ENCODE measurements around the gene GPR107. TPM values are rescaled to one million over a fixed set of nuclear protein-coding genes. Genes with fewer than 3 reads are reported as not detected.
A peak's percentile ranks its signal among the peaks of the same experiment; 100 is the strongest.

GPR107 gene
- total and polyA plus RNA-seq, 7 donors = 3.6 to 34.1 (median 19.6) TPM

- no peaks in the 10 kb centered on the region for H3K9me3 ChIP-seq
- H3K4me3 ChIP-seq = no peak overlapping the region
- no peaks in the 10 kb centered on the region for H3K36me3 ChIP-seq
- peaks cover 0 to 85% (median 78%) of the 10 kb centered on the region in 4 donors for H3K4me1 ChIP-seq
- peak; percentile 84 for DNase-seq
- intact Hi-C loops (cut with DNase I) = no loop called here
- 69 to 82% methylated on average over 7 of the region's 7 CpGs for WGBS, 2 donors
- no peaks in the 10 kb centered on the region for H3K27me3 ChIP-seq
- TF ChIP-seq EP300 (IDR thresholded peaks at IDR 0.05) (no peak), POLR2A (IDR thresholded peaks at IDR 0.05) (no peak), POLR2AphosphoS5 (IDR thresholded peaks at IDR 0.05) (peak in 2 of 4 donors; percentile 27 to 30)
- TF ChIP-seq, protein P1, sequence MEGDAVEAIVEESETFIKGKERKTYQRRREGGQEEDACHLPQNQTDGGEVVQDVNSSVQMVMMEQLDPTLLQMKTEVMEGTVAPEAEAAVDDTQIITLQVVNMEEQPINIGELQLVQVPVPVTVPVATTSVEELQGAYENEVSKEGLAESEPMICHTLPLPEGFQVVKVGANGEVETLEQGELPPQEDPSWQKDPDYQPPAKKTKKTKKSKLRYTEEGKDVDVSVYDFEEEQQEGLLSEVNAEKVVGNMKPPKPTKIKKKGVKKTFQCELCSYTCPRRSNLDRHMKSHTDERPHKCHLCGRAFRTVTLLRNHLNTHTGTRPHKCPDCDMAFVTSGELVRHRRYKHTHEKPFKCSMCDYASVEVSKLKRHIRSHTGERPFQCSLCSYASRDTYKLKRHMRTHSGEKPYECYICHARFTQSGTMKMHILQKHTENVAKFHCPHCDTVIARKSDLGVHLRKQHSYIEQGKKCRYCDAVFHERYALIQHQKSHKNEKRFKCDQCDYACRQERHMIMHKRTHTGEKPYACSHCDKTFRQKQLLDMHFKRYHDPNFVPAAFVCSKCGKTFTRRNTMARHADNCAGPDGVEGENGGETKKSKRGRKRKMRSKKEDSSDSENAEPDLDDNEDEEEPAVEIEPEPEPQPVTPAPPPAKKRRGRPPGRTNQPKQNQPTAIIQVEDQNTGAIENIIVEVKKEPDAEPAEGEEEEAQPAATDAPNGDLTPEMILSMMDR (IDR thresholded peaks at IDR 0.05) = no peak
- H3K27ac ChIP-seq = peak overlapping the region; percentile 75 to 99 (median 92)
Measured at GRCh38 chr9:130023144-130023787, 30.4 kb upstream of the GPR107 start.

- Histone ChIP-seq H3K36me3 (no peaks in the 10 kb centered on the region), H3K4me1 (peaks cover 0 to 91% (median 85%) of the 10 kb centered on the region in 4 donors), H3K27ac (peak overlapping the region; percentile 75 to 99 (median 92)), H3K9me3 (no peaks in the 10 kb centered on the region), H3K4me3 (no peak overlapping the region), H3K27me3 (no peaks in the 10 kb centered on the region)
- TF ChIP-seq POLR2AphosphoS5 (IDR thresholded peaks at IDR 0.05) (no peak), EP300 (IDR thresholded peaks at IDR 0.05) (no peak), POLR2A (IDR thresholded peaks at IDR 0.05) (no peak)
- TF ChIP-seq, protein P1 (IDR thresholded peaks at IDR 0.05) = no peak
- intact Hi-C loops (cut with DNase I) = no loop called here
- WGBS, 2 donors = 76 to 87% methylated on average over 3 of the region's 3 CpGs
- DNase-seq = no peak
Measured at GRCh38 chr9:130023994-130024596, 29.6 kb upstream of the GPR107 start.

GRCh38 chr9:130024597-130024994, 29.1 kb upstream of the GPR107 start:
- Histone ChIP-seq H3K27me3 (no peaks in the 10 kb centered on the region), H3K4me1 (peaks cover 0 to 92% (median 88%) of the 10 kb centered on the region in 4 donors), H3K4me3 (no peak overlapping the region), H3K36me3 (no peaks in the 10 kb centered on the region), H3K27ac (peak overlapping the region; percentile 75 to 99 (median 92)), H3K9me3 (no peaks in the 10 kb centered on the region)
- no peak for DNase-seq
- WGBS, 2 donors = 76 to 84% methylated on average over 5 of the region's 5 CpGs
- intact Hi-C loops (cut with DNase I) = no loop called here
- TF ChIP-seq, protein P1 (IDR thresholded peaks at IDR 0.05) = no peak
- TF ChIP-seq POLR2AphosphoS5 (IDR thresholded peaks at IDR 0.05) = no peak
- TF ChIP-seq EP300 (IDR thresholded peaks at IDR 0.05) = no peak
- no peak for TF ChIP-seq POLR2A (IDR thresholded peaks at IDR 0.05)

DNA sequence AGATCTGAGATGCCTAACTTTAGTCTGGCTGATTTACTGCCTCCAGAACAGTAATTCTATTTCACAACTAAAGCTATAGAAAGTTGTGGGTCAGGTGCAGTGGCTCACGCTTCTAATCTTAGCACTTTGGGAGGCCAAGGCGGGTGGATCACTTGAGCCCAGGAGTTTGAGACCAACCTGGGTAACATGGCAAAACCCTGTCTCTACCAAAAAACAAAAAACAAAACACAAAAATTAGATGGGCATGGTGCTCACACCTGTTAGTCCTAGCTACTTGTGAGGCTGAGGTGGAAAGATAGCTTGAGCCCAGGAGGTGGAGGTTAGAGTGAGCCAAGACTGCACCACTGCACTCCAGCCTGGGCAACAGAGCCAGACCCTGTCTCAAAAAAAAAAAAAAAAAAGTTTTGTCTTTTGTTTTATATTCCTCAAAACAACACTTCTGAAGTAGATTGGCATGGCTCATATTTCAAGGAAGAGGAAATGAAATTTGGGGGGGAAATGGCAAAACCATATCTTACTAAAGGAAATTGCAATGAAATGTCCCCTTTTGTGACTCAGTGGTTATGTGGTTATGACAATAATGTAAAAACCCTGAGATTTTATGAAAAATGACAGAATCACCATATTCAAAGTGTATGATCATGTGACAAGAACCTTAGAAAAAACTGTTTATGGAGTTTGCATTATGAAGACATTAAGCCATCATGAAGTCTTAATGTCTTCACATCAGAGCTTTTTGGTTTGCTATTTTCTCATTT, 26.9 kb upstream of the GPR107 start:
- no peaks in the 10 kb centered on the region for H3K36me3 ChIP-seq
- intact Hi-C loops (cut with DNase I) = no loop called here
- no peaks in the 10 kb centered on the region for H3K9me3 ChIP-seq
- H3K4me3 ChIP-seq = no peak overlapping the region
- H3K27ac ChIP-seq = peak overlapping the region; percentile 76 to 99 (median 92)
- no peak for DNase-seq
- H3K27me3 ChIP-seq = no peaks in the 10 kb centered on the region
- TF ChIP-seq POLR2AphosphoS5 (IDR thresholded peaks at IDR 0.05) (no peak), EP300 (IDR thresholded peaks at IDR 0.05) (no peak), POLR2A (IDR thresholded peaks at IDR 0.05) (no peak)
- TF ChIP-seq, protein P1 (IDR thresholded peaks at IDR 0.05) = no peak
- peaks cover 0 to 92% (median 87%) of the 10 kb centered on the region in 4 donors for H3K4me1 ChIP-seq
- WGBS, 2 donors = 79 to 89% methylated on average over 2 of the region's 2 CpGs
